Spleen (tissue), 11 donors: ENCODE data around the gene RBPJL. TPM values are rescaled to one million over a fixed set of nuclear protein-coding genes. Genes with fewer than 3 reads are reported as not detected.
A peak's percentile ranks its signal among the peaks of the same experiment; 100 is the strongest.
"Not testable (repeated sequence)": the region's sequence is repeated elsewhere in the genome, so short reads cannot be mapped to it uniquely, and the experiment has no call there.

Source experiments
- DNase-seq: peaks from one replicate; pipeline ENCODE4 v3.0.0-alpha.2; 2020
- H3K27ac ChIP-seq, 8 donors: fragments of 200-600 bp; sonication (generic) in 7 of 8; 1 replicate in 4 of 8; 2 replicates in 4 of 8; pipeline versions ENCODE4 v1.5.0 to v1.8.0; 2016 to 2021; ENCODE audit warnings: inconsistent platforms in 4 of 8, mild to moderate bottlenecking in 4 of 8, moderate library complexity in 1 of 8
- H3K27me3 ChIP-seq, 7 donors: fragments of 200-600 bp; sonication (generic) in 6 of 7; replicated peaks in 1 of 7; 1 replicate in 4 of 7; 2 replicates in 3 of 7; pipeline versions ENCODE4 v1.5.0 to v1.8.0; 2016 to 2021; ENCODE audit warnings: inconsistent platforms in 3 of 7, mild to moderate bottlenecking in 1 of 7
- H3K36me3 ChIP-seq, 6 donors: fragments of 200-600 bp; sonication (generic) in 5 of 6; 1 replicate in 4 of 6; 2 replicates in 2 of 6; pipeline versions ENCODE4 v1.5.0 to v1.8.0; 2016 to 2021; ENCODE audit warnings: inconsistent platforms in 2 of 6
- H3K4me1 ChIP-seq, 6 donors: fragments of 200-600 bp; sonication (generic) in 5 of 6; 1 replicate in 3 of 6; 2 replicates in 3 of 6; pipeline versions ENCODE4 v1.5.0 to v1.8.0; 2016 to 2021; ENCODE audit warnings: inconsistent platforms in 3 of 6
- H3K4me3 ChIP-seq, 8 donors: fragments of 200-600 bp; sonication (generic) in 7 of 8; 1 replicate in 4 of 8; 2 replicates in 4 of 8; pipeline versions ENCODE4 v1.5.0 to v1.8.0; 2016 to 2021; ENCODE audit warnings: inconsistent platforms in 4 of 8, mild to moderate bottlenecking in 4 of 8, moderate library complexity in 2 of 8
- H3K9me3 ChIP-seq, 8 donors: fragments of 200-600 bp; sonication (generic) in 7 of 8; 1 replicate in 4 of 8; 2 replicates in 4 of 8; pipeline versions ENCODE4 v1.5.0 to v1.8.0; 2016 to 2021; ENCODE audit warnings: inconsistent platforms in 4 of 8
- POLR2A ChIP-seq, 3 donors: fragments of 450-650 bp; IDR thresholded peaks; one replicate each; pipeline ENCODE4 v1.5.1; 2017; ENCODE audit warnings: antibody characterized with exemption in 3 of 3, mild to moderate bottlenecking in 1 of 3
- POLR2AphosphoS5 ChIP-seq, 3 donors: sonication (generic); formaldehyde crosslinking; IDR thresholded peaks; one replicate each; pipeline ENCODE4 v1.5.1; 2017; ENCODE audit warnings: antibody characterized with exemption in 3 of 3
- WGBS, 5 donors: extraction: QIAGEN DNeasy Blood & Tissue Kit in 3 of 5; methylation state at CpG; one replicate each; pipeline versions ENCODE4 v1.1.5 to v1.1.7; 2013 to 2018; 5-methylcytosine and 5-hydroxymethylcytosine counted together
- intact Hi-C: fragments of 100-400 bp; cut with DNase I; formaldehyde crosslinking; loops from one replicate; pipeline ENCODE4 v1.15.0; 2023; ENCODE audit warnings: low total_unique reads
- polyA plus RNA-seq, 3 donors: library from polyadenylated mRNA; stranded (reverse); fragments of 200-250 nt; gene quantifications; one replicate each; pipeline ENCODE4 v1.2.1, GENCODE V29; 2013
- total RNA-seq, 7 donors: library from RNA; depleted of rRNA in 3 of 7; stranded (reverse); fragments of >200 nt in 3 of 7; fragmentation: NEBNext Ultra II Directional in 4 of 7; extraction: Animal tissue kit (Norgen Biotek cat#: 25700) in 4 of 7; gene quantifications; one replicate each; pipeline versions ENCODE4 v1.1.0 to v1.2.1, GENCODE V29; 2016 to 2021
- TF ChIP-seq, protein P1 (sequence below), 11 experiments: fragments of 200-600 bp in 7 of 11; fragments of 450-650 bp in 4 of 11; sonication (generic) in 4 of 11; IDR thresholded peaks in 8 of 11; conservative IDR thresholded peaks in 3 of 11; 1 replicate in 7 of 11; 2 replicates in 4 of 11; pipeline versions ENCODE4 v1.4.0 to v1.8.0; 2016 to 2021; ENCODE audit warnings: antibody characterized with exemption in 11 of 11, inconsistent platforms in 4 of 11, mild to moderate bottlenecking in 1 of 11
- donor health status: healthy with polysubstance abuse.
- donor health status: DM: no; HTN: no; CAD: no; lungs with moderate emphysema.
- donor health status: DM: no; HTN: no; CAD: no.
- donor health status: Bipolar disorder and iron deficiency.
- donor health status: healthy.
- donor health status: DM: no; HTN: no; CAD: no.
- donor health status: DM: yes; HTN: yes; CAD: no.

The RBPJL gene
- total and polyA plus RNA-seq, 10 donors, result 0.05 to 0.09 TPM; not detected in 8

- Histone ChIP-seq H3K4me3 (no peak overlapping the region), H3K9me3 (no peaks in the 10 kb centered on the region), H3K27me3 (peaks cover 0 to 25% (median 2%) of the 10 kb centered on the region in 7 donors), H3K36me3 (no peaks in the 10 kb centered on the region), H3K27ac (no peak overlapping the region), H3K4me1 (peaks cover 0 to 39% (median 24%) of the 10 kb centered on the region in 6 donors)
- WGBS, 5 donors, result 29 to 50% (median 44%) methylated on average over 1 of the region's 1 CpG
- TF ChIP-seq, protein P1, sequence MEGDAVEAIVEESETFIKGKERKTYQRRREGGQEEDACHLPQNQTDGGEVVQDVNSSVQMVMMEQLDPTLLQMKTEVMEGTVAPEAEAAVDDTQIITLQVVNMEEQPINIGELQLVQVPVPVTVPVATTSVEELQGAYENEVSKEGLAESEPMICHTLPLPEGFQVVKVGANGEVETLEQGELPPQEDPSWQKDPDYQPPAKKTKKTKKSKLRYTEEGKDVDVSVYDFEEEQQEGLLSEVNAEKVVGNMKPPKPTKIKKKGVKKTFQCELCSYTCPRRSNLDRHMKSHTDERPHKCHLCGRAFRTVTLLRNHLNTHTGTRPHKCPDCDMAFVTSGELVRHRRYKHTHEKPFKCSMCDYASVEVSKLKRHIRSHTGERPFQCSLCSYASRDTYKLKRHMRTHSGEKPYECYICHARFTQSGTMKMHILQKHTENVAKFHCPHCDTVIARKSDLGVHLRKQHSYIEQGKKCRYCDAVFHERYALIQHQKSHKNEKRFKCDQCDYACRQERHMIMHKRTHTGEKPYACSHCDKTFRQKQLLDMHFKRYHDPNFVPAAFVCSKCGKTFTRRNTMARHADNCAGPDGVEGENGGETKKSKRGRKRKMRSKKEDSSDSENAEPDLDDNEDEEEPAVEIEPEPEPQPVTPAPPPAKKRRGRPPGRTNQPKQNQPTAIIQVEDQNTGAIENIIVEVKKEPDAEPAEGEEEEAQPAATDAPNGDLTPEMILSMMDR (IDR thresholded peaks at IDR 0.05 in 8 of 11, conservative IDR thresholded peaks at IDR 0.05 in 3 of 11), result no peak
- no peak for TF ChIP-seq POLR2A (IDR thresholded peaks at IDR 0.05)
- no peak for TF ChIP-seq POLR2AphosphoS5 (IDR thresholded peaks at IDR 0.05)
- DNase-seq, result no peak
- intact Hi-C loops, result no loop called here
These were observed 43.6 kb downstream of the RBPJL start for GRCh38 chr20:45350217-45350616.

DNA sequence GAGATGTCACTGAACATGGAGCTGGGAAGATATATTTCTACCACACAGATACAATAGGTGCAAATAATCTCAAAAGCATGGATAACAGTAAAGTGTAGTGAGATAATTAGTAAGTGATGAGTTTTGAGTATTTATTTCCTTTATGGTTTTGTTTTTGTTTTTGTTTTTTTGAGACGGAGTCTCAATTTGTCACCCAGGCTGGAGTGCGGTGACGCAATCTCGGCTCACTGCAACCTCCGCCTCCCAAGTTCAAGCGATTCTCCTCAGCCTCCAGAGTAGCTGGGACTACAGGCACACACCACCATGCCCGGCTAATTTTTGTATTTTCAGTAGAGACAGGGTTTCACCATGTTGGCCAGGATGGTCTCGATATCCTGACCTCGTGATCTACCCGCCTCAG lies 44.2 kb downstream of the RBPJL start:
- intact Hi-C loops, DNase-seq, H3K4me3 ChIP-seq, H3K36me3 ChIP-seq, H3K27ac ChIP-seq, H3K9me3 ChIP-seq: not testable (repeated sequence)
- Histone ChIP-seq H3K4me1 (peaks cover 0 to 33% (median 21%) of the 10 kb centered on the region in 6 donors), H3K27me3 (peaks cover 0 to 25% (median 2%) of the 10 kb centered on the region in 7 donors)
- 91 to 95% (median 92%) methylated on average over 10 of the region's 10 CpGs for WGBS, 5 donors

DNA sequence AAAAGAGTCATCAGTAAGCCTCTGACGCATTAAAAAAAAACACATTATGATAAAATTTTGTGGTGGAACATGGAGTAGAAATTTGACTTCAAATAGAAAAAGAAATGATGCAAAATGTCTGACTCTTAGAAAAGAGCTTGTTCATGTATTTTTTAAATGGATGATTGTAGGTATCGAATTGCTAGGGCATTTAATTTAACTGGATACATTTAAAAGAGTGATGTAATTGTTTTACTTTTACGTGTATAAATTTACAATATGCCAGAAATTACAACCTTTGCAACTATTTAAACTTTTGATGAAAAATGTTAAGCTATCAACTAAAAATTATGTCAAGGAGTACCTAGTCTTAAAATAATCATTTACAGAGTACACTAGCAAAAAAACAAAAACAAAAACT lies 46.1 kb downstream of the RBPJL start:
- H3K36me3 ChIP-seq, result no peaks in the 10 kb centered on the region
- H3K9me3 ChIP-seq, result no peaks in the 10 kb centered on the region
- H3K4me3 ChIP-seq, result no peak overlapping the region
- no peak overlapping the region for H3K27ac ChIP-seq
- H3K4me1 ChIP-seq, result peaks cover 0 to 22% (median 17%) of the 10 kb centered on the region in 6 donors
- no peak for DNase-seq
- TF ChIP-seq POLR2A (IDR thresholded peaks at IDR 0.05) (no peak), POLR2AphosphoS5 (IDR thresholded peaks at IDR 0.05) (no peak)
- TF ChIP-seq, protein P1 (IDR thresholded peaks at IDR 0.05 in 8 of 11, conservative IDR thresholded peaks at IDR 0.05 in 3 of 11), result no peak
- 87 to 95% (median 88%) methylated on average over 3 of the region's 3 CpGs for WGBS, 5 donors
- intact Hi-C loops, result no loop called here
- H3K27me3 ChIP-seq, result peaks cover 0 to 13% (median 2%) of the 10 kb centered on the region in 7 donors

DNA sequence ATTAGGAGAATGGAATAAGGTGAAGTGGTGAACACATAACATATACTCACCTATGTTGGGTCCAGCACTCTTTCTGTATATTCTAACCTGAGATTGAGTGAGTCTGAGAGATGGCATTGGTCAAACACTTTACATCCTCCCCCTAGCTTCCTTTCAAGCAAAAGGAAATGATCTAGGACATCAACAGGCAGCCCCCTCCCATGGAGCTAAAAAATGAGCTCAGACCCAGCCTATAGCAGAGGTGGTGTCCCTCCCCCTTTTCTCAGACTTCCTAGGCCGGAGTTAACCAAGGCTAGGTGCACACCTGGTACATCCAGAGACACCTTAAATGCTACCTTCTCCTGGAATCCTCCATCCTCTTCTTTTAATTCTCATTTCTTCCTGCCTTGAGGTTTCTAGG lies 47.1 kb downstream of the RBPJL start:
- no peak for TF ChIP-seq POLR2AphosphoS5 (IDR thresholded peaks at IDR 0.05)
- TF ChIP-seq POLR2A (IDR thresholded peaks at IDR 0.05), result no peak
- TF ChIP-seq, protein P1 (IDR thresholded peaks at IDR 0.05 in 8 of 11, conservative IDR thresholded peaks at IDR 0.05 in 3 of 11), result no peak
- intact Hi-C loops, result no loop called here
- Histone ChIP-seq H3K4me1 (peaks cover 0 to 22% (median 15%) of the 10 kb centered on the region in 6 donors), H3K27ac (peak overlapping the region in 2 of 8 donors; percentile 4 to 28), H3K9me3 (no peaks in the 10 kb centered on the region), H3K4me3 (no peak overlapping the region), H3K36me3 (no peaks in the 10 kb centered on the region), H3K27me3 (peaks cover 0 to 3% (median 0%) of the 10 kb centered on the region in 7 donors)
- 75 to 92% (median 89%) methylated on average over 1 of the region's 1 CpG for WGBS, 5 donors
- no peak for DNase-seq
